Large intestine (tissue), 3 donors: ENCODE results near the gene CABP1. TPM values are rescaled to one million over a fixed set of nuclear protein-coding genes. Genes with fewer than 3 reads are reported as not detected.
"Not testable (repeated sequence)": the region's sequence is repeated elsewhere in the genome, so short reads cannot be mapped to it uniquely, and the experiment has no call there.

Experiments
- DNase-seq, 2 donors: peaks; one replicate each; pipeline versions ENCODE4 v3.0.0 to v3.0.0-alpha.2; 2013
- H3K27ac ChIP-seq: one replicate; pipeline ENCODE4 v1.5.1; 2013; ENCODE audit warnings: low read length
- H3K27me3 ChIP-seq: 2 replicates; pipeline ENCODE4 v1.6.1; 2013; ENCODE audit warnings: low read length; ENCODE audit not compliant: control insufficient read depth, insufficient read depth
- H3K36me3 ChIP-seq: 2 replicates; pipeline ENCODE4 v1.6.1; 2013; ENCODE audit warnings: low read length; ENCODE audit not compliant: control insufficient read depth, insufficient read depth
- H3K4me1 ChIP-seq: one replicate; pipeline ENCODE4 v1.6.1; 2013; ENCODE audit warnings: low read length; ENCODE audit not compliant: control insufficient read depth, insufficient read depth
- H3K4me3 ChIP-seq: one replicate; pipeline ENCODE4 v1.5.1; 2013; ENCODE audit warnings: low read length
- H3K9me3 ChIP-seq: one replicate; pipeline ENCODE4 v1.6.1; 2013; ENCODE audit warnings: mild to moderate bottlenecking, low read depth, low read length, moderate library complexity; ENCODE audit not compliant: control insufficient read depth
- WGBS: methylation state at CpG from one replicate; pipeline ENCODE4 v1.1.5; 2013; ENCODE audit warnings: low lambda C conversion rate; ENCODE audit not compliant: insufficient coverage; 5-methylcytosine and 5-hydroxymethylcytosine counted together
- polyA plus RNA-seq: library from polyadenylated mRNA; unstranded; fragments of 120-200 nt; gene quantifications from one replicate; pipeline ENCODE4 v1.2.1, GENCODE V29; 2013

Gene CABP1
- polyA plus RNA-seq, 1 donor = 0.70 TPM

DNA sequence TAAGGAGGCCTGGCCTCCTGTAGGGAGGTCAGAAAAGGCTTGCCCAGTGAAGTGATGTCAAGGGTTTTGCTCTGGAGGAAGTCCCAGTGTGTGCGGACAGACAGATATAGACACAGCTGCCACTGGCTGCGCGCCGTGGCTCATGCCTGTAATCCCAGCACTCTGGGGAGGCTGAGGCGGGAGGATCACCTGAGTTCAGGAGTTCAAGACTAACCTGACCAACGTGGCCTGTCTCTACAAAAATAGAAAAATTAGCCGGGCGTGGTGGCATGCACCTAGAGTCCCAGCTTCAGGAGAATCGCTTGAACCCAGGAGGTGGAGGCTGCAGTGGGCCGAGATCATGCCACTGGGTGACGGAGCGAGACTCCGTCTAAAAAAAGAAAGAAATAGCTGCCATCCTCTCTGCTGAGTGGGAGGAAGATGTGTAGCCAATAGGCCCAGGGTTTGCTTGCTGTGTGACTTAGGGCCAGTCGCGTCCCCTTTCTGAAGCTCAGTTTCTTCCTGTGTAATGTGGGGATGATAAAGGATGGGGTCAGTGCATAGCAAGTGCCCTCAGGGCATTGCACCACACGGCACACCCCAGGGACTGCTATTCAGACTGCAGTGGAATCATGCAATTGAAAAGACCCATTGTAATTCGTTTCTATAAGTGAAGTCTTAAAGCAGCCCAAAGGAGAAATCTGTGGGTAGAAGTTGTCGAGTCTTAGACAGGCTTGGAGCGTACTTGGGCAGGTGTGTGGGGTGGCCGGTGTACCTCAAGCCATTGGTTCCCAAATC lies 27.9 kb downstream of the CABP1 start:
- DNase-seq = no peak
- no peak overlapping the region for H3K27ac ChIP-seq
- no peaks in the 10 kb centered on the region for H3K27me3 ChIP-seq
- no peaks in the 10 kb centered on the region for H3K9me3 ChIP-seq
- H3K36me3 ChIP-seq = no peaks in the 10 kb centered on the region
- peaks cover 19% of the 10 kb centered on the region for H3K4me1 ChIP-seq
- WGBS = no CpG with 5 or more reads among the region's 20 CpGs
- H3K4me3 ChIP-seq = no peak overlapping the region

DNA sequence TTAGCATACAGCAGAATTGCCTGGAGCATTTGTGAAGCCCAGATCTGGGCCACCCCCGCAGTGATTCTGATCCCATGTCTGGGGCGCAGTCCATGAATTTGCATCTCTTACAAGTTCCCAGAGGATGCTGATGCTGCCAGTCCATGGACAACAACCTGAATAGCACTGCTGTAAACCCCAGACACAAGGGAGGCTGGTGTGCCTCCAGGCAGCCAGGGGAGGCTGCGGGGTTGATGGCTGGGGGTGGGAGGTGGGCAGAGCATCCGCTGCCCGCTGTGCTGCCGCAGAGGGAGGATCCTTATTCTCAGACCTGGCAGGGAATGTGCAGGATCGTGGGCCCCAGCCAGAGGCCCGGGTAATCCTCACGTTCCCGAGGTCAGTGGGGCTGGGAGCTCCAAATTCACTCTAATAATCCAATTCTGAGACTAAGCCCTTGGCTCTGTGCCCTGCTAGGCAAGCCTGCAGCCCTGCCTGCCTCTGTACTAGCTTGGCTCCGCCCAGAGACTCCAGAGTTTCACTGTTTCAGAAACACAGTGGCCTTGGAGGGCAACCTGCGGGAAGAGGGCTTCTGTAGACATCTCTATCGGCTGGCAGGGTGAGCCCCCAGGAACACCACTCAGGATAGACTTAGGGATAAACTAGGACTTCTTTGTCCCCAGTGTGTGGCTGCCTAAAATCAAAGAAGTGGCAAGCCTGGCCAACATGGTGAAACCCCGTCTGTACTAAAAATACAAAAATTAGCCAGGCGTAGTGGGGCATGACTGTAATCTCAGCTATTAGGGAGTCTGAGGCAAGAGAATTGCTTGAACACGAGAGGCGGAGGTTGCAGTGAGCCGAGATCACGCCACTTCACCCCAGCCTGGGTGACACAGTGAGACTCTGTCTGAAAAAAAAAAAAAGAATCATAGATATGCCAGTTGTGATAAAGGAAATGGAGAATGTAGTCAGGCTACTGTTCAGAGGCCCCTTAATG lies 28.7 kb downstream of the CABP1 start:
- 80% methylated on average over 1 of the region's 19 CpGs for WGBS
- peak in 1 of 2 donors; percentile 69 for DNase-seq

DNA sequence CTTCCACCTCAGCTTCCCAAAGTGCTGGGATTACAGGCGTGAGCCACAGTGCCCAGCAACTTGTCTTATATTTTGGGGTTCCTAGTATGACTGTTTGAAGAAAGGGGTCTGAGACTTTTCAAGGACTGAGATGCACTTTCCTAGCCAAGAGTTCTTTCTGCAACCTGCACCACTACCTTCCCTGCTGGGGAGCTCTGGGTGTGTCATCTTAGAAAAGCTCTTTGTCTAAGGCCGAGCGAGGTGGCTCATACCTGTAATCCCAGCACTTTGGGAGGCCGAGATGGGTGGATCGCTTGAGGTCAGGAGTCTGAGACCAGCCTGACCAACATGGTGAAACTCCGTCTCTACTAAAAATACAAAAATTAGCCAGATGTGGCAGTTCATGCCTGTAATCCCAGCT lies 29.8 kb downstream of the CABP1 start:
- H3K4me1 ChIP-seq = peaks cover 19% of the 10 kb centered on the region
- not testable (repeated sequence) for H3K27me3 ChIP-seq, H3K27ac ChIP-seq, H3K36me3 ChIP-seq, H3K9me3 ChIP-seq, DNase-seq, H3K4me3 ChIP-seq
- WGBS = 80% methylated on average over 1 of the region's 6 CpGs

More for the DNA sequence above, 28.7 kb downstream of the CABP1 start:
- H3K27me3 ChIP-seq = no peaks in the 10 kb centered on the region
- H3K4me1 ChIP-seq = peaks cover 19% of the 10 kb centered on the region
- no peaks in the 10 kb centered on the region for H3K9me3 ChIP-seq
- H3K27ac ChIP-seq = peak overlapping the region; percentile 63
- no peak overlapping the region for H3K4me3 ChIP-seq
- H3K36me3 ChIP-seq = no peaks in the 10 kb centered on the region

DNA sequence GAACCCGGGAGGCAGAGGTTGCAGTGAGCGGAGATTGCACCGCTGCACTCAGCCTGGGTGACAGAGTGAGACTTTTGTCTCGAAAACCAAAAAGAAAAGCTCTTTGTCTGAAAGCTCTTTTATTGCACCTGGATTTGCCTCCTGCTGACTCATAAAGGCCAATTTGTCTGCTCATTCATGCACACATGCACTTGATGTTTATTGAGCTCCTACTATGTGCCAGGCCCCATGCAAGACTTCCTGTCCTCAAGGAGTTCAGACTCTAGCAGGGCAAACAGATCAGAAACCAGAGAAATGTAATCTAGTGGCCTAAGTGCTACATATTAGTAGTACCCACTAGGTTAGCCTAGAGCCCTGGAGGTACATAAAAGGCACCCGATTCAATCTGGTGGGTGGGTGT lies 30.2 kb downstream of the CABP1 start:
- Histone ChIP-seq H3K9me3 (no peaks in the 10 kb centered on the region), H3K36me3 (no peaks in the 10 kb centered on the region), H3K27ac (no peak overlapping the region), H3K27me3 (no peaks in the 10 kb centered on the region), H3K4me3 (no peak overlapping the region), H3K4me1 (peaks cover 19% of the 10 kb centered on the region)
- no CpG with 5 or more reads among the region's 5 CpGs for WGBS
- peak in 1 of 2 donors; percentile 41 for DNase-seq

DNA sequence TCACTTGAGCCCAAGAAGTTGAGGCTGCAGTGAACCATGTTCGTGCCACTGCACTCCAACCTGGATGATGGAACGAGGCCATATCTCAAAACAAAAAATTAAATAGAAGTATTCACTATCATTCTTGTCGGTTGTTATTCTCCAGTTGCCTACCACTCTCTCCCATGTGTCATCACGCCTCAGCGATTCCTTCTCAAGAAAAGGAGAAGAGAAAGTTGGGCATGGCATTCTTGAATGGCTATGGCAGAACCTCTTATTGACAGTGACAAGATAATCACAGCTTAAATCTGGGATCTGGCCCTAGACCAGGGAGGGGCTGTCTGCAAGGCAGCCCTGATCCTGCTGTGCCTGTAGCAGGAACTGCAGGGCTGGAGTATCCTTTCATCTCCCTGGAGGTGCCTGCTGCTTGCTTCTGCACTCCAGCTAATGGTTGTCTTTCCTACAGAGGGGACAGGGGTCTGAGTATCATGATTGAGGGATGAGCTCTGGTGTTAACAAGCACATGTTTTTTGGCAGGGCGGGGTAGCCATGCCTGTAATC lies 33.7 kb downstream of the CABP1 start:
- Histone ChIP-seq H3K27ac (no peak overlapping the region), H3K4me3 (no peak overlapping the region), H3K27me3 (no peaks in the 10 kb centered on the region), H3K36me3 (no peaks in the 10 kb centered on the region), H3K4me1 (peaks cover 15% of the 10 kb centered on the region), H3K9me3 (no peaks in the 10 kb centered on the region)
- WGBS = 90% methylated on average over 2 of the region's 6 CpGs
- no peak for DNase-seq

DNA sequence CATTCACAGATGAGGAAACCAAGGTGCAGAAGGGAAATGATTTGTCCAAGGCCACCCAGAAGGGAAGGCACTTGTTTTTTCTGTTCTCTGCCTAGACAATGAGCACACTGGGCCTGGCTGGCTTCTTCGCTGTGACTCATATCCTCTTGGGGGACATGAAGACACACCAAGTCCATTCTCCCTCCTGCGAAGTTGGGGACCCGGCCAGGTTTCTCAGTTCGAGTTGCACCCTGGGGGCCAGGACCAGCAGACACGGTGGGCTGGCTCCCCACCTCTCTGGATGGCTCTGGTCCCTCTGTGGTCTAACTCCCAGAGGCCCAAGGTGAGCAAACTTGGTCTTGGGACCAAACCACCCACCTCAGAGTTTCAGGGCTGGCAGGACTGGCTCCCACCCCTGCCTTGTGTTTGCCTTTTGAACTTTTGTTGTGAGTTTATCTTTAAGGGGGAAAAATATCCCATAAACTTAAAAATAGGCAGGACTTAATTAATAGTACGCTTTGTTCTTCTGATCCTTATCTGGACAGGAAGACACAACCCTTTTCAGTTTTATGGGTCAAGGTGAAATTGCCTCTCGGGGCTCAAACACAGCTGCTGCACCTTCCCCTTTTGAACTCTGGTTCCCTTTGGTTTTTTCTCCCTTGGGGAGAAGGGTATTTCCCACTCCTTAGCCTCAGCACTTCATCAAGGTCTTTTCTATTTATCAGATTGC lies 37.5 kb downstream of the CABP1 start:
- Histone ChIP-seq H3K9me3 (no peaks in the 10 kb centered on the region), H3K4me1 (peaks cover 7% of the 10 kb centered on the region), H3K27me3 (no peaks in the 10 kb centered on the region), H3K36me3 (no peaks in the 10 kb centered on the region), H3K4me3 (no peak overlapping the region), H3K27ac (peak overlapping the region; percentile 80)
- peak in 1 of 2 donors; percentile 74 for DNase-seq
- WGBS = 0% methylated on average over 1 of the region's 7 CpGs

DNA sequence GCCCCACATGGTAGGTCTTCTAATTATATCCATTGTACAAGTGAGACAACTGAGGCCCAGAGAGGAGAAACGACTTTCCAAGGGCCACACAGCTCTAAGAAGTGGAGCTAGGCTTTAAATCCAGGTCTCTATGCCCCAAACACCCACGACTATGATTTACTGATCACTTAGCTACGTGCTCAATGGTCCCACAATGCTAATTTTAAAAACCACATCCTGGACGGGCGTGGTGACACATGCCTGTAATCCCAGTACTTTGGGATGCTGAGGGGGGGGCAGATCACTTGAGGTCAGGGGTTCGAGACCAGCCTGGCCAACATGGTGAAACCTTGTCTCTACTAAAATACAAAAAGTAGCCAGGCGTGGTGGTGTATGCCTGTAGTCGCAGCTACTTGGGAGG lies 38.1 kb downstream of the CABP1 start:
- Histone ChIP-seq H3K4me1 (peaks cover 7% of the 10 kb centered on the region), H3K27me3 (no peaks in the 10 kb centered on the region), H3K4me3 (no peak overlapping the region), H3K27ac (peak overlapping the region; percentile 35), H3K9me3 (no peaks in the 10 kb centered on the region), H3K36me3 (no peaks in the 10 kb centered on the region)
- DNase-seq = no peak
- WGBS = no CpG with 5 or more reads among the region's 8 CpGs

DNA sequence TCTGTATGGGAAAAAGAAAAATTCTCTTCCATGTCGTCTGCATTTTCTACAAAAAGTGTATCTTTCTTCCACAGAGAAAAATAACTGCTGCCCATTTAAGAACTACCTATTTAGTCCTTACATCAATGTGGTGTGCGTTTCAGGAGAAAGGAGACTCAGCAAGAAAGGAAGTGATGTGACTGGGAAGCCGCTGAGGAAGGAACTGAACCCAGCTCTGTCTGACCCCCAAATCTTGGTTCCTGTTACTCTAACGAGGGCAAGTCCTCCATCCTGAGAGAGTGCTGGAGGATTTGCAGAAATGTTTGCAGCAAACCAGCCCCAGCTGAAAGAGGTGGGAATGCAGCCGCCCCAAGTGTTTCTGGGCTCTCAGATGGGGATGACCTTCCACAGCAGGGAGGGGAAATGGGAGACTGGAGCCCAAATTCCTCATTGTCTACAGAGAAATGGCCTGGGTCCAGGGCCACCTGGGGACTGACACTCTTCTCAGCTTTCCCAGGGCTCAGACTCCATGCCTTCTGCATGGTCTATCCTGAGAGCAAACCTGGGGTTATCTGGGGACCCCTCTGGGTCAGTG lies 39.8 kb downstream of the CABP1 start:
- Histone ChIP-seq H3K27ac (no peak overlapping the region), H3K9me3 (no peaks in the 10 kb centered on the region), H3K27me3 (no peaks in the 10 kb centered on the region), H3K36me3 (no peaks in the 10 kb centered on the region), H3K4me3 (no peak overlapping the region), H3K4me1 (peaks cover 7% of the 10 kb centered on the region)
- no peak for DNase-seq
- no CpG with 5 or more reads among the region's 5 CpGs for WGBS

DNA sequence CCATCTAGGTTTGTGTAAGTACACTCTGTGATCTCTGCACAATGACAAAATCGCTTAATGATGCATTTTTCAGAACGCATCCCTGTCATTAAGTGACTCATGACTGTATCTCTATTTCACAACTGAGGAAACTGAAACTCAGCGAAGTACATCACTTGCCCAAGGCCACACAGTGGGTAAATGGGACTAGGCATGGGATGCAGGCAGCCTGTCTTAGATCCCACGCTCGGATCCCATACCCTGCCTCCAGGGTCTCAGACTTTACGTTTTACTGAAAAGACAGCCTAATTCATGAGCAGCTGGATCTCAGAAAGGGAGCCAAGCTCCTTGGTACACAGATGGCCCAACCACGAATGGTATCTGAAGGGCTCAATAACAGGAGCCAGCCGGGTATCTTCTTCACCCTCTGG lies 44.1 kb downstream of the CABP1 start:
- no peak overlapping the region for H3K27ac ChIP-seq

More for the DNA sequence above, 44.1 kb downstream of the CABP1 start:
- H3K4me3 ChIP-seq = no peak overlapping the region
- no CpG with 5 or more reads among the region's 8 CpGs for WGBS
- H3K9me3 ChIP-seq = no peaks in the 10 kb centered on the region
- DNase-seq = no peak
- no peaks in the 10 kb centered on the region for H3K27me3 ChIP-seq
- H3K36me3 ChIP-seq = no peaks in the 10 kb centered on the region
- H3K4me1 ChIP-seq = peaks cover 7% of the 10 kb centered on the region
